ENCODE results near the gene ZC2HC1B. TPM values are rescaled to one million over a fixed set of nuclear protein-coding genes. Genes with fewer than 3 reads are reported as not detected.
"Not testable (repeated sequence)": the region's sequence is repeated elsewhere in the genome, so short reads cannot be mapped to it uniquely, and the experiment has no call there.

The ZC2HC1B gene
- total RNA-seq, 1 experiment from 2014 or later, result not detected

DNA sequence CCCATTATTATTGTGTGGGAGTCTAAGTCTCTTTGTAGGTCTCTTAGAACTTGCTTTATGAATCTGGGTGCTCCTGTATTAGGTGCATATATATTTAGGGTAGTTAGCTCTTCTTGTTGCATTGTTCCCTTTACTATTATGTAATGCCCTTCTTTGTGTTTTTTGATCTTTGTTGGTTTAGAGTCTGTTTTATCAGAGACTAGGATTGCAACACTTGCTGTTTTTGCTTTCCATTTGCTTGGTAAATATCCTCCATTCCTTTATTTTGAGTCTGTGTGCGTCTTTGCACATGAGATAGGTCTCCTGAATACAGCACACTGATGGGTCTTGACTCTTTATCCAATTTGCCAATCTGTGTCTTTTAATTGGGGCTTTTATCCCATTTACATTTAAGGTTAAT is 9.2 kb upstream of the ZC2HC1B start:
- not testable (repeated sequence) for H3K27me3 ChIP-seq (ENCODE audit: insufficient read depth, low read length); H2BK15ac ChIP-seq (ENCODE audit: low read depth, low read length); H2BK5ac ChIP-seq (ENCODE audit: insufficient read length, low read length); H3K56ac ChIP-seq (ENCODE audit: insufficient read length, low read depth, low read length); H3K27me3 Mint-ChIP-seq (ENCODE audit: low read depth); H3K4me3 Mint-ChIP-seq; H4K20me1 ChIP-seq (ENCODE audit: control insufficient read depth, insufficient read depth, insufficient read length); H3K79me1 ChIP-seq (ENCODE audit: insufficient read depth, low read depth, low read length, poor library complexity, severe bottlenecking); H3K18ac ChIP-seq (ENCODE audit: insufficient read length, low read depth, low read length); H4K5ac ChIP-seq (ENCODE audit: insufficient read length, low read depth, low read length); H3K9ac ChIP-seq (ENCODE audit: extremely low read depth, insufficient read length, low read length); H3K4me1 ChIP-seq (ENCODE audit: insufficient read depth, low read length); H3K23me2 ChIP-seq (ENCODE audit: insufficient read length, low read depth, low read length, poor library complexity, severe bottlenecking); H3K27ac Mint-ChIP-seq; H2BK20ac ChIP-seq (ENCODE audit: low read depth, low read length, poor library complexity, severe bottlenecking); H3K79me2 ChIP-seq (ENCODE audit: insufficient read depth, low read length); DNase-seq; H3K4me2 ChIP-seq (ENCODE audit: insufficient read depth, insufficient read length, low read length); H2AFZ ChIP-seq (ENCODE audit: low read length); H2AK5ac ChIP-seq (ENCODE audit: insufficient read length, low read length); H4K8ac ChIP-seq (replicated peaks; ENCODE audit: insufficient read length, low read depth, low read length); H2BK120ac ChIP-seq (ENCODE audit: low read depth, low read length, poor library complexity, severe bottlenecking); H3K14ac ChIP-seq (ENCODE audit: insufficient read depth, low read length); H2BK12ac ChIP-seq (ENCODE audit: insufficient read length, low read depth, low read length); H3K9me3 ChIP-seq (ENCODE audit: control insufficient read depth, low read depth, low read length); H3K23ac ChIP-seq (ENCODE audit: insufficient read length, low read depth, low read length); H3K27ac ChIP-seq (ENCODE audit: insufficient read length, low read depth, low read length); H3K4ac ChIP-seq (ENCODE audit: low read depth, low read length); H4K91ac ChIP-seq (ENCODE audit: insufficient read length, low read depth, low read length); H3T11ph ChIP-seq (ENCODE audit: low read length)
- Mint-ChIP-seq H3K4me1 (peaks cover 12 to 13% of the 10 kb centered on the region in 2 experiments), H3K36me3 (ENCODE audit: insufficient read depth in 1 of 3, low read depth in 3 of 3) (peaks cover 75 to 100% (median 98%) of the 10 kb centered on the region in 3 experiments), H3K9me3 (peaks cover 9 to 10% of the 10 kb centered on the region in 2 experiments; a peak in 4 of 5 replicates)
- WGBS (ENCODE audit: extremely low coverage, insufficient read length, low lambda C conversion rate), result no CpG with 5 or more reads among the region's 1 CpG

DNA sequence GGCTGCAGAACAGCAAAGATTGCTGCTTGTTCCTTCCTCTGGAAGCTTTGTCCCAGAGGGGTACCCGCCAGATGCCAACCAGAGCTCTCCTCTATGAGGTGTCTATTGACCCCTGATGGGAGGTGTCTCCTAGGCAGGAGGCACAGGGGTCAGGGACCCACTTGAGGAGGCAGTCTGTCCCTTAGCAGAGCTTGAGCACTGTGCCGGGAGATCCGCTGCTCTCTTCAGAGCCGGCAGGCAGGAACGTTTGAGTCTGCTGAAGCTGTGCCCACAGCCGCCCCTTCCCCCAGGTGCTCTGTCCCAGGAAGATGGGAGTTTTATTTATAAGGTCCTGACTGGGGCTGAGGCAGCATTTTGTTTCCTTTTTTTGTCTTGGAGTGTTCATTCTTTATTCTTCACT is 7.5 kb upstream of the ZC2HC1B start:
- H4K91ac ChIP-seq (ENCODE audit: insufficient read length, low read depth, low read length); H2BK20ac ChIP-seq (ENCODE audit: low read depth, low read length, poor library complexity, severe bottlenecking); H3K56ac ChIP-seq (ENCODE audit: insufficient read length, low read depth, low read length); H3K79me2 ChIP-seq (ENCODE audit: insufficient read depth, low read length); H2AK5ac ChIP-seq (ENCODE audit: insufficient read length, low read length); H3K27me3 ChIP-seq (ENCODE audit: insufficient read depth, low read length); H3K4me2 ChIP-seq (ENCODE audit: insufficient read depth, insufficient read length, low read length); H3K9ac ChIP-seq (ENCODE audit: extremely low read depth, insufficient read length, low read length); H3K18ac ChIP-seq (ENCODE audit: insufficient read length, low read depth, low read length); H3K23me2 ChIP-seq (ENCODE audit: insufficient read length, low read depth, low read length, poor library complexity, severe bottlenecking); H3K9me3 ChIP-seq (ENCODE audit: control insufficient read depth, low read depth, low read length); H3K27ac Mint-ChIP-seq; H3K23ac ChIP-seq (ENCODE audit: insufficient read length, low read depth, low read length); H3K27ac ChIP-seq (ENCODE audit: insufficient read length, low read depth, low read length); H4K5ac ChIP-seq (ENCODE audit: insufficient read length, low read depth, low read length); H3K9me3 Mint-ChIP-seq; H3K14ac ChIP-seq (ENCODE audit: insufficient read depth, low read length); H3K27me3 Mint-ChIP-seq (ENCODE audit: low read depth); H3K4ac ChIP-seq (ENCODE audit: low read depth, low read length); H2AFZ ChIP-seq (ENCODE audit: low read length); H2BK12ac ChIP-seq (ENCODE audit: insufficient read length, low read depth, low read length); H2BK120ac ChIP-seq (ENCODE audit: low read depth, low read length, poor library complexity, severe bottlenecking); DNase-seq; H3K4me3 Mint-ChIP-seq; H4K20me1 ChIP-seq (ENCODE audit: control insufficient read depth, insufficient read depth, insufficient read length); H4K8ac ChIP-seq (replicated peaks; ENCODE audit: insufficient read length, low read depth, low read length); H3K4me1 ChIP-seq (ENCODE audit: insufficient read depth, low read length); H3T11ph ChIP-seq (ENCODE audit: low read length); H2BK15ac ChIP-seq (ENCODE audit: low read depth, low read length); H3K79me1 ChIP-seq (ENCODE audit: insufficient read depth, low read depth, low read length, poor library complexity, severe bottlenecking); H2BK5ac ChIP-seq (ENCODE audit: insufficient read length, low read length): not testable (repeated sequence)
- WGBS (ENCODE audit: extremely low coverage, insufficient read length, low lambda C conversion rate), result no CpG with 5 or more reads among the region's 6 CpGs
- H3K36me3 Mint-ChIP-seq (ENCODE audit: insufficient read depth in 1 of 3, low read depth in 3 of 3), result peaks cover 68 to 98% (median 95%) of the 10 kb centered on the region in 3 experiments
- H3K4me1 Mint-ChIP-seq, result peaks cover 15 to 16% of the 10 kb centered on the region in 2 experiments
